SK-MEL-5 (cell line): Measurements from ENCODE around the gene SLC44A2. TPM values are rescaled to one million over a fixed set of nuclear protein-coding genes. Genes with fewer than 3 reads are reported as not detected.

Experiments used
- DNase-seq: peaks from one replicate; pipeline ENCODE4 v3.0.0-alpha.2; 2016; ENCODE audit warnings: low read depth, low spot score
- in situ Hi-C: cut with HindIII; loops from 2 replicates; pipeline ENCODE4 v1.10.0; 2016; ENCODE audit warnings: low sequenced_read_pairs, high pct_unique_total_duplicates, low pct_unique_long_range_greater_than_20kb
- total RNA-seq: library from RNA; depleted of rRNA; stranded (reverse); fragments of >200 nt; shearing (Covaris generic); gene quantifications from 2 replicates; pipeline ENCODE4 v1.2.3, GENCODE V29; 2014

The SLC44A2 gene
- total RNA-seq, 1 experiment from 2014 or later: 3.1 TPM

DNA sequence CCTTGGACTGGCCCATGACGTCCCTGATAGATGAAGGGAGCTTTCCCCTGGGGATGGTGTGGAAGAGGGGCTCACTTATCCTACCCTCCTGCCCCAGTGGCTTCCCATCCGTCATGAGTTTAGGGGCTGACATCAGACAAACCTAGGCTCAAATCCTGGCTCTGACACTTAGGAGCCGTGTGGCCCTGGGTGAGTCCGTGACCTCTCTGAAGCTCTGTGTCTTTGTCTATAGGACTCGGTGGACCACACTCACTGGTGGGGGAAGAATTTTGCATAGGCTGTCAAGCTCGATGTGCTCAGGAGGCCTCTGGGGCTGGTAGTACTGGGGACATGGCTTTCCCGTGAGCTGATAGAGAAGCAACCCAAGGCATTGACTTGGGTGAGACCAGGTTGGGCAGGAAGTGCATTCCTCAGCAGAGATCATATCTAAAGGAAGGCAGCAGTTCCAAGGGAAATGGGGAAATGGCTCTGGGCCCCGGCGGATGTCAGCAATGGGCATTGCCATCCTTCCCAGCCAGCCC, 20.8 kb upstream of the SLC44A2 start:
- DNase-seq: no peak
- in situ Hi-C loops: no loop called here

- in situ Hi-C loops: no loop called here
- DNase-seq: no peak
Measured at GRCh38 chr19:10611907-10612306, 13.4 kb upstream of the SLC44A2 start.

- in situ Hi-C loops: no loop called here
- no peak for DNase-seq
Measured at GRCh38 chr19:10612499-10613119, 12.7 kb upstream of the SLC44A2 start.

GRCh38 chr19:10615429-10616023, 9.8 kb upstream of the SLC44A2 start:
- DNase-seq: no peak
- in situ Hi-C loops: no loop called here

DNA sequence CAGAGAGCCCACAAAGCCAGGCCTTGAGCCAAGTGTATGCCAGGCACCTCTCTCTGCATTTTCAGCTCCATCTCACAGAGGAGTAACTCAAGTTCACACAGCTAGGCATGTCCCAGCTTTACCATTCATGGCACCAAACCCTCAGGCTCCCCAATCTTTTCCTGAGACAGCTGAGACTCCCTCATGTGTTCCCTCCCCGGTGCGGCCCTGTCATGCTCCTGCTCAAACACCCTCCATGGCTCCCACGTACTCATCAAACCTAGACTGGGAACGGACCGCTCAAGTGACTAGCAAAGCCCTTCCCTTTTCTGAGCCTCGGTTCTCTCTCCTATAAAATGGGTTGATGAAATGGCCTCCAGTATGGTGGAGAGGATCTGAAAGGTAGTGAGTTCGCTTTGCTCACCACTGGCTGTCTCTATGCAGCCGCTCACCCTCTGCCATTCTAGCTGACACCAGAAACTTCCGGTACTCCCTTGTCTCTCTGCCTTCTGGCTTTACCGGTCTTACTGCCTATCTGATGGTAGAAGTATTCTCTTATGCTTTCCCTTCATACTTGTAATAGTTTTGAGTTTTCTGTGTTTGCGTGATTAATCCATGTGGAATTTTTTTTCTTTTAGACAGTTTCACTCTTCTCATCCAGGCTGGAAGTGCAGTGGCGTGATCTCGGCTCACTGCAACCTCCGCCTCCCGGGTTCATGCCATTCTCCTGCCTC, 7.8 kb upstream of the SLC44A2 start:
- DNase-seq: no peak
- in situ Hi-C loops: no loop called here

GRCh38 chr19:10618846-10619245, 6.5 kb upstream of the SLC44A2 start:
- in situ Hi-C loops: no loop called here
- no peak for DNase-seq

- DNase-seq: no peak
- in situ Hi-C loops: no loop called here
Measured at GRCh38 chr19:10620786-10621185, 4.6 kb upstream of the SLC44A2 start.

DNA sequence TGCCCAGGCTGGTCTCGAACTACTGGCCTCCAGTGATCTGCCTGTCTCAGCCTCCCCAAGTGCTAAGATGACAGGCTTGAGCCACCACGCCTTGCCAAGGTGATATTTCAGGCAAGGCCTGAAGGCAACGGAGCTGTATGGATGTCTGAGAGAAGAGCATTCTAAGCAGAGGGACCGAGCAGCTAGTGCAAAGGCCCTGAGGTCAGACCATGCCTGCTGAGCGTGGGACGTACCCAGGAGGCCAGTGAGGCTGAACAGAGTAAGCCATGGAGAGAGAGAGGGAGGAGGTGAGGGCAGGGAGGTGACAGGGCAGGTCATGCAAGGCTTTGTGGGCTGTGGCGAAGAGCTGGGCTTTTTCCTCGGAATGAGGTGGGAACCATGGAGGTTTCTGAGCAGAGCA, 3.4 kb upstream of the SLC44A2 start:
- DNase-seq: no peak
- in situ Hi-C loops: no loop called here

GRCh38 chr19:10624585-10624984, 768 bp upstream of the SLC44A2 start:
- no peak for DNase-seq
- in situ Hi-C loops: no loop called here

DNA sequence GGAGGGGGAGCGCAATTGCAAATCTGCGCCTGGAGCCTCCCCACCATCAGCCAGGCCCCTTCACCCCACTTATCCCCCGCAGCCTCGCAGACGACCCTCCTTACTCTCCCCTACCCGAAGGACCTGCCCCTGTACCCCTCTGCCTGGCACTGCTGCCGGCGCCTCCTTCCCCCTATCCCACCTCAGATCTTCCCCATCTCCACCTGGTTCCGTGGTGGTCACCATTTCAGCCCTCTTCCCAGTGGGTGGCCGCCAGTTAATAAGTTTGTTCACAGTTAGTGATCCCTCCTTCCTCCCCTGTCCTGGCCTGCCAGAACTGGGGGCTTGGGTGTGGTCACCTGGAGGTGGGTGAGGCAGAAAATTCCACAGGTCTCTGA, 397 bp downstream of the SLC44A2 start:
- in situ Hi-C loops: no loop called here
- DNase-seq: no peak

DNA sequence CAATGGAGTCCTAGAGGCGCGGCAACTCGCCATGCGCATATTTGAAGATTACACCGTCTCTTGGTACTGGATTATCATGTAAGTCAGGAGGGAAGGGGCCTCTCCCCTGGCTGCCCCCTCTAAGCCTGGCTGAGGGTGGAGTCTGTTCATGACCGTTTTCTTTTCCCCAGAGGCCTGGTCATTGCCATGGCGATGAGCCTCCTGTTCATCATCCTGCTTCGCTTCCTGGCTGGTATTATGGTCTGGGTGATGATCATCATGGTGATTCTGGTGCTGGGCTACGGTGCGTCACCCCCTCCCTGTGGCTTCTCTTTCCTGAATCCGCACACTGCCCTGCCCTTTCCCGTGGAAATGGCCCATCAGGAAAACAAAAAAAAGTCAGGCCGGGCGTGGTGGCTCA, 6.5 kb downstream of the SLC44A2 start:
- in situ Hi-C loops: no loop called here
- DNase-seq: no peak

GRCh38 chr19:10634430-10634829, 9.1 kb downstream of the SLC44A2 start:
- in situ Hi-C loops: no loop called here
- no peak for DNase-seq

DNA sequence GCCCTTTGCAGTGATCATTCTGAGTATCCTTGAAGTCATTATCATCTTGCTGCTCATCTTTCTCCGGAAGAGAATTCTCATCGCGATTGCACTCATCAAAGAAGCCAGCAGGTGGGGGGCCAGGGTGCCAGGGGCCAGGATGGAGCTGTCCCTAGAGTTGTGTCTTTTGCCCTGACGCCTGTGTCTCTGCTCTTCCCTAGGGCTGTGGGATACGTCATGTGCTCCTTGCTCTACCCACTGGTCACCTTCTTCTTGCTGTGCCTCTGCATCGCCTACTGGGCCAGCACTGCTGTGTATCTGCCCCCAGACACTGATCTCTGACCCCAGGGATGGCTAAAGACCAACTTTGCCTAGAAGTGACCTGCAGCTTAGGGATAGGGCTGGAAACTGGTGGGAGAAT, 9.6 kb downstream of the SLC44A2 start:
- in situ Hi-C loops: no loop called here
- no peak for DNase-seq

- in situ Hi-C loops: no loop called here
- no peak for DNase-seq
Measured at GRCh38 chr19:10636304-10636972, 11.1 kb downstream of the SLC44A2 start.

DNA sequence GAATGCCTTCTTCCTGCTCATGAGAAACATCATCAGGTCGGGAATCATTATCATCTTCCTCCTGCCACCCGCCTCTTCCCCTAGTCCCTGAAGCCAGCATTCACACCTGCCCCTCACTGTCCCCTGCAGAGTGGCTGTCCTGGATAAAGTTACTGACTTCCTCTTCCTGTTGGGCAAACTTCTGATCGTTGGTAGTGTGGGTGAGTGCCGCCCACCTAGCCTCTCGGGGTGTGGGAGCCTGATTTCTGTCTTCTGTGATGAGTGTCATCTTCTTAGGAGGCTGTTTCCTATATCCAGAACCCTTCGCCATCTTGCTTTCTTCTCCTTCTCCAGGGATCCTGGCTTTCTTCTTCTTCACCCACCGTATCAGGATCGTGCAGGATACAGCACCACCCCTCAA, 12.5 kb downstream of the SLC44A2 start:
- in situ Hi-C loops: no loop called here
- DNase-seq: no peak

DNA sequence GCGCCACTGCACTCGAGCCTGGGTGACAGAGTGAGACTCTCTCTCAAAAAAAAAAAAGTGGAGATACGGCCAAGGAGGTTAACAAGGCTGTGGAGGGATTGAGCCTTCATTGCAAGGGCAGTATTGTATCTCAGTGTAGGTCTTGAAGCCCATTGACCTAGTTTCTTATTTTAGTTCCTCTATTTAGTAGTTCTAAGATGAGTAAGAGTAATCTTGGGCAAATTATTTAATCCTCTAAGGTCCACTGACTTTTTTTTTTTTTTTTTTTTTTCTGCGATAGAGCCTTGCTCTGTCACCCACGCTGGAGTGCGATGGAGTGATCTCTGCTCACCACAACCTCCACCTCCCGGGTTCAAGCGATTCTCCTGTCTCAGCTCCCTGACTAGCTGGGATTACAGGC, 14.5 kb downstream of the SLC44A2 start:
- in situ Hi-C loops: no loop called here

GRCh38 chr19:10640361-10640760, 15.0 kb downstream of the SLC44A2 start:
- in situ Hi-C loops: no loop called here
- DNase-seq: no peak

More for the DNA sequence above, 14.5 kb downstream of the SLC44A2 start:
- DNase-seq: no peak

DNA sequence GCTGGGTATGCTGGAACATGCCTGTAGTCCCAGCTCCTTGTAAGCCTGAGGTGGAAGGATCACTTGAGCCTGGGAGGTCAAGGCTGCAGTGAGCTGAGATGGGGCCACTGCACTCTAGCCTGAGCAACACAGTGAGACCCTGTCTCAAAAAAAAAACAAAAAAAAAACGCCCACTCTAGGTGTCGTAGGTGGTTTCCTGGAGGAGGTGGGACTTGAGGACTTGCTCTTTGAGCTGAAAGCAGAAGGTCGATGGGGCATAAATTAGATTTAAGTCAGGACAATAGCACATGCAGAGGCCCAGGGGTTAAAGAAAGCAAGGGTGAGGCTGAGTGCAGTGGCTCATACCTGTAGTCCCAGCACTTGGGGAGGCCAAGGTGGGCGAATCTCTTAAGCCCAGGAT, 15.9 kb downstream of the SLC44A2 start:
- in situ Hi-C loops: no loop called here

More for the DNA sequence above, 15.9 kb downstream of the SLC44A2 start:
- no peak for DNase-seq
